GM23338 (cell line): Measurements from ENCODE around the gene SETBP1. TPM values are rescaled to one million over a fixed set of nuclear protein-coding genes. Genes with fewer than 3 reads are reported as not detected.
A peak's percentile ranks its signal among the peaks of the same experiment; 100 is the strongest.

Experiments used
- ATAC-seq: fragments of 200-7000 bp; cut with Tn5 transposase; 3 replicates; pipeline ENCODE4 v1.9.1; 2020
- DNase-seq: peaks from one replicate; pipeline ENCODE4 v3.0.0-alpha.2; 2015; ENCODE audit warnings: low spot score
- H2AFZ ChIP-seq: fragments of 200-600 bp; sonication (generic); 2 replicates; pipeline ENCODE4 v1.8.0; 2016; ENCODE audit warnings: antibody characterized with exemption, mild to moderate bottlenecking, moderate library complexity
- H3F3A ChIP-seq: fragments of 200-600 bp; sonication (generic); replicated peaks from 2 replicates; pipeline ENCODE4 v1.8.0; 2017; ENCODE audit warnings: antibody characterized with exemption, mixed run types, low read depth
- H3K27ac ChIP-seq: fragments of 200-600 bp; sonication (generic); 2 replicates; pipeline ENCODE4 v1.6.1; 2016; ENCODE audit warnings: low read depth
- H3K27me3 ChIP-seq: fragments of 200-600 bp; sonication (generic); 2 replicates; pipeline ENCODE4 v1.8.0; 2016; ENCODE audit warnings: mild to moderate bottlenecking, mixed run types, moderate library complexity; ENCODE audit not compliant: insufficient read depth
- H3K36me3 ChIP-seq: fragments of 200-600 bp; sonication (generic); 2 replicates; pipeline ENCODE4 v1.8.0; 2016; ENCODE audit warnings: mild to moderate bottlenecking; ENCODE audit not compliant: insufficient read depth
- H3K4me1 ChIP-seq: fragments of 200-600 bp; sonication (generic); 2 replicates; pipeline ENCODE4 v1.8.0; 2016; ENCODE audit warnings: mild to moderate bottlenecking, moderate library complexity; ENCODE audit not compliant: insufficient read depth
- H3K4me2 ChIP-seq: fragments of 200-600 bp; sonication (generic); 2 replicates; pipeline ENCODE4 v1.7.1; 2017; ENCODE audit warnings: mixed run types
- H3K4me3 ChIP-seq: fragments of 200-600 bp; sonication (generic); 2 replicates; pipeline ENCODE4 v1.6.1; 2016; ENCODE audit warnings: mixed run types
- H3K79me2 ChIP-seq: fragments of 200-600 bp; sonication (generic); replicated peaks from 2 replicates; pipeline ENCODE4 v1.8.0; 2017; ENCODE audit warnings: mild to moderate bottlenecking; ENCODE audit not compliant: insufficient read depth
- H3K9me2 ChIP-seq: fragments of 200-600 bp; sonication (generic); 2 replicates; pipeline ENCODE4 v1.8.0; 2017; ENCODE audit not compliant: insufficient read depth
- H4K20me1 ChIP-seq: fragments of 200-600 bp; sonication (generic); replicated peaks from 2 replicates; pipeline ENCODE4 v1.8.0; 2017; ENCODE audit warnings: mild to moderate bottlenecking; ENCODE audit not compliant: insufficient read depth
- H3K27ac Mint-ChIP-seq: 2 replicates; pipeline ENCODE4 v1.8.0; 2020; ENCODE audit warnings: inconsistent platforms, mild to moderate bottlenecking, moderate library complexity, mixed read lengths
- H3K27me3 Mint-ChIP-seq: 3 replicates; pipeline ENCODE4 v1.8.0; 2022; ENCODE audit warnings: low read depth, mild to moderate bottlenecking, moderate library complexity, mixed read lengths, inconsistent platforms; ENCODE audit not compliant: insufficient read depth, poor library complexity
- H3K36me3 Mint-ChIP-seq: 3 replicates; pipeline ENCODE4 v1.8.0; 2021; ENCODE audit warnings: low read depth, mild to moderate bottlenecking, inconsistent platforms, moderate library complexity, mixed read lengths
- H3K4me1 Mint-ChIP-seq: 3 replicates; pipeline ENCODE4 v1.8.0; 2020; ENCODE audit warnings: mild to moderate bottlenecking, inconsistent platforms, mixed read lengths
- H3K4me3 Mint-ChIP-seq: 3 replicates; pipeline ENCODE4 v1.8.0; 2021; ENCODE audit warnings: moderate library complexity, mild to moderate bottlenecking, inconsistent platforms, mixed read lengths
- H3K9me3 Mint-ChIP-seq: 3 replicates; pipeline ENCODE4 v1.8.0; 2020; ENCODE audit warnings: moderate library complexity, mild to moderate bottlenecking, inconsistent platforms, mixed read lengths
- CREB1 ChIP-seq: fragments of 250-450 bp; sonication (Bioruptor Pico); IDR thresholded peaks from 2 replicates; pipeline ENCODE4 v1.5.0; 2020; ENCODE audit warnings: low read depth, mild to moderate bottlenecking, moderate library complexity
- CTCF ChIP-seq, 2 experiments: fragments of 200-600 bp in 1 of 2; sonication (generic) in 1 of 2; conservative IDR thresholded peaks; 2 replicates each; pipeline versions ENCODE4 v1.5.1 to v1.6.1; 2016 to 2017; ENCODE audit warnings: antibody characterized with exemption in 2 of 2, low read depth in 2 of 2, mild to moderate bottlenecking in 2 of 2, moderate library complexity in 1 of 2
- EZH2 ChIP-seq: fragments of 200-600 bp; sonication (generic); IDR thresholded peaks from one replicate; pipeline ENCODE4 v1.8.0; 2017; ENCODE audit warnings: antibody characterized with exemption, mild to moderate bottlenecking, low read depth; ENCODE audit not compliant: unreplicated experiment
- EZH2phosphoT487 ChIP-seq: fragments of 200-600 bp; sonication (generic); IDR thresholded peaks from one replicate; pipeline ENCODE4 v1.8.1; 2018; ENCODE audit warnings: antibody characterized with exemption; ENCODE audit not compliant: unreplicated experiment
- NANOG ChIP-seq: IDR thresholded peaks from 2 replicates; pipeline ENCODE4 v1.6.1; 2016; ENCODE audit warnings: antibody characterized with exemption, borderline replicate concordance
- REST ChIP-seq: IDR thresholded peaks from one replicate; pipeline ENCODE4 v1.6.1; 2018; ENCODE audit warnings: antibody characterized with exemption; ENCODE audit not compliant: unreplicated experiment
- STAT1 ChIP-seq: IDR thresholded peaks from one replicate; pipeline ENCODE4 v1.6.1; 2016; ENCODE audit warnings: antibody characterized with exemption; ENCODE audit not compliant: unreplicated experiment
- ZNF114 ChIP-seq: fragments of 250-450 bp; sonication (Bioruptor Pico); IDR thresholded peaks from 2 replicates; pipeline ENCODE4 v1.5.0; 2020; ENCODE audit warnings: mild to moderate bottlenecking, moderate library complexity
- ZNF331 ChIP-seq: fragments of 250-450 bp; sonication (Bioruptor Pico); IDR thresholded peaks from 2 replicates; pipeline ENCODE4 v1.5.0; 2020; ENCODE audit warnings: low read depth, mild to moderate bottlenecking, moderate library complexity
- ZNF462 ChIP-seq: fragments of 250-450 bp; sonication (Bioruptor Pico); IDR thresholded peaks from 2 replicates; pipeline ENCODE4 v1.5.0; 2020; ENCODE audit warnings: mild to moderate bottlenecking, moderate library complexity
- polyA plus RNA-seq: library from polyadenylated mRNA; unstranded; fragments of >200 nt; fragmentation: Nextera tagmentation; extraction: Ambion mirVana; gene quantifications from 2 replicates; pipeline ENCODE4 v1.2.1, GENCODE V29; 2016
- total RNA-seq: library from RNA; depleted of rRNA; stranded (reverse); fragments of >200 nt; shearing (Covaris generic); gene quantifications from 2 replicates; pipeline ENCODE4 v1.2.3, GENCODE V29; 2014

Gene SETBP1
- total and polyA plus RNA-seq, 2 experiments from 2014 or later = 1.6 to 5.5 TPM

- no peak overlapping the region for H3K27ac ChIP-seq
- peak; percentile 36; the same call in 2 of the 3 replicates for ATAC-seq
- H3K4me1 Mint-ChIP-seq = peaks cover 18% of the 10 kb centered on the region
- H3K9me2 ChIP-seq = peaks cover 18% of the 10 kb centered on the region; the same call in 1 of the 2 replicates
- no peaks in the 10 kb centered on the region for H3K79me2 ChIP-seq
- H3K27me3 Mint-ChIP-seq = peaks cover 4% of the 10 kb centered on the region
- no peak overlapping the region for H3K4me2 ChIP-seq
- DNase-seq = no peak
- H3K36me3 ChIP-seq = no peaks in the 10 kb centered on the region
- no peaks in the 10 kb centered on the region for H3F3A ChIP-seq
- no peaks in the 10 kb centered on the region for H4K20me1 ChIP-seq
- TF ChIP-seq ZNF331 (CRISPR knock-in tag) (no peak), EZH2 (no peak), EZH2phosphoT487 (no peak), CREB1 (CRISPR knock-in tag) (no peak), STAT1 (no peak), REST (no peak), ZNF114 (no peak), ZNF462 (CRISPR knock-in tag) (no peak), NANOG (no peak), CTCF (conservative IDR thresholded peaks at IDR 0.05; ENCODE audit: low read depth in 2 of 2) (no peak)
- no peak overlapping the region for H2AFZ ChIP-seq
- no peak overlapping the region for H3K4me3 ChIP-seq
- peaks cover 9% of the 10 kb centered on the region; the same call in 1 of the 2 replicates for H3K4me1 ChIP-seq
- H3K4me3 Mint-ChIP-seq = no peak overlapping the region
- H3K36me3 Mint-ChIP-seq = peaks cover 16% of the 10 kb centered on the region
- peaks cover 9% of the 10 kb centered on the region; the same call in 2 of the 3 replicates for H3K9me3 Mint-ChIP-seq
- H3K27ac Mint-ChIP-seq = no peak overlapping the region
- H3K27me3 ChIP-seq = no peaks in the 10 kb centered on the region
Measured at GRCh38 chr18:44799382-44799906, 118.8 kb downstream of the SETBP1 start.
